HEK293T (cell line): ENCODE results near the gene PIGZ.

Source experiments
- BHLHE40 ChIP-seq: fragments of 450-650 bp; IDR thresholded peaks from 2 replicates; pipeline ENCODE4 v1.6.1; 2016; ENCODE audit warnings: mild to moderate bottlenecking, moderate library complexity, borderline replicate concordance
- ELF4 ChIP-seq: fragments of 450-650 bp; IDR thresholded peaks from 2 replicates; pipeline ENCODE4 v1.6.1; 2017; ENCODE audit warnings: antibody characterized with exemption
- FOXA1 ChIP-seq: fragments of 450-650 bp; IDR thresholded peaks from 2 replicates; pipeline ENCODE4 v1.6.1; 2016; ENCODE audit warnings: mild to moderate bottlenecking
- FOXK2 ChIP-seq: fragments of 450-650 bp; IDR thresholded peaks from 2 replicates; pipeline ENCODE4 v1.6.1; 2016; ENCODE audit warnings: mild to moderate bottlenecking
- FOXM1 ChIP-seq: fragments of 450-650 bp; IDR thresholded peaks from 2 replicates; pipeline ENCODE4 v1.6.1; 2017; ENCODE audit warnings: mild to moderate bottlenecking, borderline replicate concordance
- HDGF ChIP-seq: fragments of 450-650 bp; IDR thresholded peaks from 2 replicates; pipeline ENCODE4 v1.6.1; 2017; ENCODE audit warnings: antibody characterized with exemption, borderline replicate concordance
- L3MBTL2 ChIP-seq: fragments of 450-650 bp; conservative IDR thresholded peaks from 2 replicates; pipeline ENCODE4 v1.6.1; 2016; ENCODE audit warnings: mild to moderate bottlenecking
- LEF1 ChIP-seq: fragments of 450-650 bp; IDR thresholded peaks from 2 replicates; pipeline ENCODE4 v1.6.1; 2017; ENCODE audit warnings: mild to moderate bottlenecking, borderline replicate concordance
- NFRKB ChIP-seq: fragments of 450-650 bp; IDR thresholded peaks from 2 replicates; pipeline ENCODE4 v1.6.1; 2016; ENCODE audit warnings: mild to moderate bottlenecking, moderate library complexity
- PKNOX1 ChIP-seq: fragments of 450-650 bp; IDR thresholded peaks from 2 replicates; pipeline ENCODE4 v1.6.1; 2016
- SP1 ChIP-seq: fragments of 450-650 bp; IDR thresholded peaks from 2 replicates; pipeline ENCODE4 v1.6.1; 2017
- SUZ12 ChIP-seq: fragments of 450-650 bp; IDR thresholded peaks from 2 replicates; pipeline ENCODE4 v1.6.1; 2016; ENCODE audit warnings: mild to moderate bottlenecking
- TARDBP ChIP-seq: fragments of 450-650 bp; IDR thresholded peaks from 2 replicates; pipeline ENCODE4 v1.6.1; 2016

- TF ChIP-seq FOXA1 (no peak), TARDBP (no peak), SP1 (no peak), BHLHE40 (no peak), NFRKB (no peak), L3MBTL2 (no peak), FOXK2 (no peak), ELF4 (no peak), HDGF (no peak), FOXM1 (no peak), SUZ12 (no peak), LEF1 (no peak), PKNOX1 (no peak)
These were observed 40.0 kb upstream of the PIGZ start for GRCh38 chr3:197008436-197009209.
